GM23338 (cell line): ENCODE data around the gene NPIPB2.
A peak's percentile ranks its signal among the peaks of the same experiment; 100 is the strongest.

ENCODE experiments used
- EZH2 ChIP-seq: fragments of 200-600 bp; sonication (generic); IDR thresholded peaks from one replicate; pipeline ENCODE4 v1.8.0; 2017; ENCODE audit warnings: antibody characterized with exemption, mild to moderate bottlenecking, low read depth; ENCODE audit not compliant: unreplicated experiment
- EZH2phosphoT487 ChIP-seq: fragments of 200-600 bp; sonication (generic); IDR thresholded peaks from one replicate; pipeline ENCODE4 v1.8.1; 2018; ENCODE audit warnings: antibody characterized with exemption; ENCODE audit not compliant: unreplicated experiment
- JUNB ChIP-seq: IDR thresholded peaks from one replicate; pipeline ENCODE4 v1.6.1; 2016; ENCODE audit warnings: antibody characterized with exemption; ENCODE audit not compliant: unreplicated experiment
- TF ChIP-seq, protein P1 (sequence below): IDR thresholded peaks from one replicate; pipeline ENCODE4 v1.6.1; 2018; ENCODE audit warnings: antibody characterized with exemption; ENCODE audit not compliant: unreplicated experiment
- TF ChIP-seq, protein P2 (sequence below), 2 experiments: fragments of 200-600 bp in 1 of 2; sonication (generic) in 1 of 2; conservative IDR thresholded peaks; 2 replicates each; pipeline versions ENCODE4 v1.5.1 to v1.6.1; 2016 to 2017; ENCODE audit warnings: antibody characterized with exemption in 2 of 2, low read depth in 2 of 2, mild to moderate bottlenecking in 2 of 2, moderate library complexity in 1 of 2

DNA sequence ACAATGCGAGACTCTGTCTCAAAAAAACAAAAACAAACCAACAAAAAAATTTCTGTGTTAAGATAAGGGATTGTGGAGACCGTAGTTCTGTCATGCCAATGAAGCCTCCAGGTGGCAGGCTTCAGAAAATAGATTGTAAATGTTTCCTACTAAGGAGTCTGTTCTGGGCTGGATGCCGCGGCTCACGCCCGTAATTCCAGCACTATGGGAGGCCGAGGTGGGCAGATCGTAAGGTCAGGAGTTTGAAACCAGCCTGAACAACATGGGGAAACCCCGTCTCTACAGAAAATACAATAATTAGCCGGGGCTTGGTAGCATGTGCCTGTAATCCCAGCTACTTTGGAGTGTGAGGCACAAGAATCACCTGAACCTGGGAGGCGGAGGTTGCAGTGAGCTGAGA is 30.3 kb upstream of the NPIPB2 start:
- TF ChIP-seq, protein P1, sequence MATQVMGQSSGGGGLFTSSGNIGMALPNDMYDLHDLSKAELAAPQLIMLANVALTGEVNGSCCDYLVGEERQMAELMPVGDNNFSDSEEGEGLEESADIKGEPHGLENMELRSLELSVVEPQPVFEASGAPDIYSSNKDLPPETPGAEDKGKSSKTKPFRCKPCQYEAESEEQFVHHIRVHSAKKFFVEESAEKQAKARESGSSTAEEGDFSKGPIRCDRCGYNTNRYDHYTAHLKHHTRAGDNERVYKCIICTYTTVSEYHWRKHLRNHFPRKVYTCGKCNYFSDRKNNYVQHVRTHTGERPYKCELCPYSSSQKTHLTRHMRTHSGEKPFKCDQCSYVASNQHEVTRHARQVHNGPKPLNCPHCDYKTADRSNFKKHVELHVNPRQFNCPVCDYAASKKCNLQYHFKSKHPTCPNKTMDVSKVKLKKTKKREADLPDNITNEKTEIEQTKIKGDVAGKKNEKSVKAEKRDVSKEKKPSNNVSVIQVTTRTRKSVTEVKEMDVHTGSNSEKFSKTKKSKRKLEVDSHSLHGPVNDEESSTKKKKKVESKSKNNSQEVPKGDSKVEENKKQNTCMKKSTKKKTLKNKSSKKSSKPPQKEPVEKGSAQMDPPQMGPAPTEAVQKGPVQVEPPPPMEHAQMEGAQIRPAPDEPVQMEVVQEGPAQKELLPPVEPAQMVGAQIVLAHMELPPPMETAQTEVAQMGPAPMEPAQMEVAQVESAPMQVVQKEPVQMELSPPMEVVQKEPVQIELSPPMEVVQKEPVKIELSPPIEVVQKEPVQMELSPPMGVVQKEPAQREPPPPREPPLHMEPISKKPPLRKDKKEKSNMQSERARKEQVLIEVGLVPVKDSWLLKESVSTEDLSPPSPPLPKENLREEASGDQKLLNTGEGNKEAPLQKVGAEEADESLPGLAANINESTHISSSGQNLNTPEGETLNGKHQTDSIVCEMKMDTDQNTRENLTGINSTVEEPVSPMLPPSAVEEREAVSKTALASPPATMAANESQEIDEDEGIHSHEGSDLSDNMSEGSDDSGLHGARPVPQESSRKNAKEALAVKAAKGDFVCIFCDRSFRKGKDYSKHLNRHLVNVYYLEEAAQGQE, result no peak
- TF ChIP-seq, protein P2, sequence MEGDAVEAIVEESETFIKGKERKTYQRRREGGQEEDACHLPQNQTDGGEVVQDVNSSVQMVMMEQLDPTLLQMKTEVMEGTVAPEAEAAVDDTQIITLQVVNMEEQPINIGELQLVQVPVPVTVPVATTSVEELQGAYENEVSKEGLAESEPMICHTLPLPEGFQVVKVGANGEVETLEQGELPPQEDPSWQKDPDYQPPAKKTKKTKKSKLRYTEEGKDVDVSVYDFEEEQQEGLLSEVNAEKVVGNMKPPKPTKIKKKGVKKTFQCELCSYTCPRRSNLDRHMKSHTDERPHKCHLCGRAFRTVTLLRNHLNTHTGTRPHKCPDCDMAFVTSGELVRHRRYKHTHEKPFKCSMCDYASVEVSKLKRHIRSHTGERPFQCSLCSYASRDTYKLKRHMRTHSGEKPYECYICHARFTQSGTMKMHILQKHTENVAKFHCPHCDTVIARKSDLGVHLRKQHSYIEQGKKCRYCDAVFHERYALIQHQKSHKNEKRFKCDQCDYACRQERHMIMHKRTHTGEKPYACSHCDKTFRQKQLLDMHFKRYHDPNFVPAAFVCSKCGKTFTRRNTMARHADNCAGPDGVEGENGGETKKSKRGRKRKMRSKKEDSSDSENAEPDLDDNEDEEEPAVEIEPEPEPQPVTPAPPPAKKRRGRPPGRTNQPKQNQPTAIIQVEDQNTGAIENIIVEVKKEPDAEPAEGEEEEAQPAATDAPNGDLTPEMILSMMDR (conservative IDR thresholded peaks at IDR 0.05; ENCODE audit: low read depth in 2 of 2), result peak; percentile 40 to 53
- TF ChIP-seq JUNB (no peak), EZH2 (no peak), EZH2phosphoT487 (no peak)
